ENCODE results near the gene SPEM3. TPM values are rescaled to one million over a fixed set of nuclear protein-coding genes. Genes with fewer than 3 reads are reported as not detected.

Gene SPEM3
- total RNA-seq, 4 donors from 2014 or later, result not detected

DNA sequence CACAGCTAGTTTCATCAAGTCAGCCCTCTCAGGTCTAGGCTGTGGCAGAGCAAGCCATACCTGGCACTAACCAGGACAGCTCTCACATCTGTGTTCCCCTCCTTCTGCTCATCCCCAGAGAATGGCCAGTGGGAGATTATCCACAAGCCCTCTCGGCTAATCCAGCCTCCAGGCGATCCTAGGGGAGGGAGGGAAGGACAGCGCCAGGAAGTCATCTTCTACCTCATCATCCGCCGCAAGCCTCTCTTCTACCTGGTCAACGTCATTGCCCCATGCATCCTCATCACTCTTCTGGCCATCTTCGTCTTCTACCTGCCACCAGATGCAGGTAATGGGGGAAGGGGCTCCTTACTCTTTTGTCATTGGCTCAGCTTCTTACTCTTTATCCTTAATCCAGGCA lies 19.8 kb downstream of the SPEM3 start:
- H3K4me3 ChIP-seq, result no peak overlapping the region
- DNase-seq (ENCODE audit: low spot score in 2 of 2), result no peak
- peaks cover 0 to 50% of the 10 kb centered on the region in 2 donors for H3K27me3 ChIP-seq
- H3K9me3 ChIP-seq, result no peaks in the 10 kb centered on the region
- H3K4me1 ChIP-seq, result peaks cover 0 to 25% (median 9%) of the 10 kb centered on the region in 4 donors
- no peaks in the 10 kb centered on the region for H3K36me3 ChIP-seq
- TF ChIP-seq POLR2A (IDR thresholded peaks at IDR 0.05), result no peak
- no peak for TF ChIP-seq EP300 (IDR thresholded peaks at IDR 0.05)
- TF ChIP-seq, protein P1, sequence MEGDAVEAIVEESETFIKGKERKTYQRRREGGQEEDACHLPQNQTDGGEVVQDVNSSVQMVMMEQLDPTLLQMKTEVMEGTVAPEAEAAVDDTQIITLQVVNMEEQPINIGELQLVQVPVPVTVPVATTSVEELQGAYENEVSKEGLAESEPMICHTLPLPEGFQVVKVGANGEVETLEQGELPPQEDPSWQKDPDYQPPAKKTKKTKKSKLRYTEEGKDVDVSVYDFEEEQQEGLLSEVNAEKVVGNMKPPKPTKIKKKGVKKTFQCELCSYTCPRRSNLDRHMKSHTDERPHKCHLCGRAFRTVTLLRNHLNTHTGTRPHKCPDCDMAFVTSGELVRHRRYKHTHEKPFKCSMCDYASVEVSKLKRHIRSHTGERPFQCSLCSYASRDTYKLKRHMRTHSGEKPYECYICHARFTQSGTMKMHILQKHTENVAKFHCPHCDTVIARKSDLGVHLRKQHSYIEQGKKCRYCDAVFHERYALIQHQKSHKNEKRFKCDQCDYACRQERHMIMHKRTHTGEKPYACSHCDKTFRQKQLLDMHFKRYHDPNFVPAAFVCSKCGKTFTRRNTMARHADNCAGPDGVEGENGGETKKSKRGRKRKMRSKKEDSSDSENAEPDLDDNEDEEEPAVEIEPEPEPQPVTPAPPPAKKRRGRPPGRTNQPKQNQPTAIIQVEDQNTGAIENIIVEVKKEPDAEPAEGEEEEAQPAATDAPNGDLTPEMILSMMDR (IDR thresholded peaks at IDR 0.05), result no peak
- H3K27ac ChIP-seq, result no peak overlapping the region
- WGBS, 2 donors, result 88 to 90% methylated on average over 7 of the region's 7 CpGs

DNA sequence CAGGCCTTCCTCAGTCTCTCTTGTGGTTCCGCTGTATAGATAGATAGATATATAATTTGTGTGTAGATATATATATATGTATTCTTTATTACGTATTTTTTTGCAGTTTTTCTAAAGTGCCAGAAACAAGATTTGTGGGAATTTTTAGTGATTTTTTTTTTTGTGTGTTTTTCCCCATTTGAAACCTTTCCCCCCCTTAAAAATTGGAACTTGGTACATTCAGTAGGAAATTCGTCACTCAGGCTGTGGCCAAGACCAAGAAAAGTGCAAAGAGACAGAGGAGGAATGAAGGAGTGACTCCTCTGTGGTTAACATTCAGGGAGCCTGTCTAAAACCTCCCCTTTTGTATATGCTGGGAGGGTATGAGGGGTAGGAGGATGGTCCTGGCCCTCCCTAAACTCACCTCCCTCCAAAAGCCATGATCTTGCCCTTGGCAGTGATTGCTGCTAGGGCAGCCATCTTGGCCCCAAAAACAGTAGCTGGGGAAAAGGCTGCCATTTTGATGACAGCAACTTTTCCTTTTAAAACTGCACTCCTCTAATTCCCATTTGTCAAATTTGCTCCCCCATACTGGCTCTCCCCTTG lies 31.4 kb downstream of the SPEM3 start:
- Histone ChIP-seq H3K27me3 (no peaks in the 10 kb centered on the region), H3K4me1 (peaks cover 0 to 35% (median 7%) of the 10 kb centered on the region in 4 donors), H3K4me3 (no peak overlapping the region), H3K9me3 (no peaks in the 10 kb centered on the region), H3K27ac (peak overlapping the region in 2 of 4 donors; percentile 52 to 70), H3K36me3 (peaks cover 0 to 39% (median 9%) of the 10 kb centered on the region in 3 donors)
- DNase-seq (ENCODE audit: low spot score in 2 of 2), result no peak
- 65 to 67% methylated on average over 3 of the region's 3 CpGs for WGBS, 2 donors
- TF ChIP-seq POLR2A (IDR thresholded peaks at IDR 0.05) (no peak), EP300 (IDR thresholded peaks at IDR 0.05) (no peak)
- TF ChIP-seq, protein P1 (IDR thresholded peaks at IDR 0.05), result no peak

DNA sequence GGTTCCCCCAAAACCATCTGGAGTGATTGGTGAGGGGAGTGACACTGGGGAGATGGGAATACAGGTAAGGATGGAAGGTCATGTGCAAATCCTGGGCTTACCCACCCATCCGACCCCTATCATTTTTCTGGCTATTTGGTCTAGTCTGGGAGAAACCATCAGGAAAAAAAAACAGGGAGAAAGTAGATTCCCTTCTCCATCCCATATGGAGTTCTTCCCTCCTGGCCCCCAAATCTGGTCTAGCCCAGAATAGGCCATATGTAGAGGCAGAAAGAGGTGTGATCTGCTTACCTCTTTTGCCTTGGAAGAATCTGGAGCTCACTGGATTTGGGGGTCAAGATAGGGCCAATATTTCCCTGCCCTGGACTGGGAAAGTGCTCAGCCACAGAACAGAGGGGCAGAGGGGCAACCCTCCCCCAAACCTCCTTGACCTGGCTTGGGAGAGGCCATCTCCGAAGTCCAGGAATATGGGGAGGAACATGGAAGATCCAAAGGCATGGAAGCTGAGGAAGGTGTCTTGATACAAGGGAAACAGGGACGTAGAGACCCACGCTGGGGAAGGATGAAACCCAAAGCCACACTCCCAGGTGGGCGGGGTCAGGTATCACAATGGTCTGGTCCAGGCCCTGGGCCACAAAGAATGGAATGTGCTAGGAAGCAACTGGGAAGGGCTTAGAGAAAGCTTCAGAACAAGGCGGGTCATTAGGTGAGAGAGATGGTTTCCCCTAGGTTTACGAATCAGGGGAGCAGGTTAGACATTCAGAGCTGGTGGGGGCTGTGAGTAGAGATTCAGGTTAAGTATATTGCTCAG lies 32.4 kb downstream of the SPEM3 start:
- H3K27me3 ChIP-seq, result no peaks in the 10 kb centered on the region
- H3K4me1 ChIP-seq, result peaks cover 0 to 38% (median 9%) of the 10 kb centered on the region in 4 donors
- peaks cover 0 to 49% (median 9%) of the 10 kb centered on the region in 3 donors for H3K36me3 ChIP-seq
- H3K9me3 ChIP-seq, result no peaks in the 10 kb centered on the region
- WGBS, 2 donors, result 89 to 91% methylated on average over 7 of the region's 7 CpGs
- TF ChIP-seq EP300 (IDR thresholded peaks at IDR 0.05) (no peak), POLR2A (IDR thresholded peaks at IDR 0.05) (no peak)
- TF ChIP-seq, protein P1 (IDR thresholded peaks at IDR 0.05), result no peak
- H3K27ac ChIP-seq, result peak overlapping the region; percentile 22 to 79 (median 43)
- no peak for DNase-seq (ENCODE audit: low spot score in 2 of 2)
- no peak overlapping the region for H3K4me3 ChIP-seq

DNA sequence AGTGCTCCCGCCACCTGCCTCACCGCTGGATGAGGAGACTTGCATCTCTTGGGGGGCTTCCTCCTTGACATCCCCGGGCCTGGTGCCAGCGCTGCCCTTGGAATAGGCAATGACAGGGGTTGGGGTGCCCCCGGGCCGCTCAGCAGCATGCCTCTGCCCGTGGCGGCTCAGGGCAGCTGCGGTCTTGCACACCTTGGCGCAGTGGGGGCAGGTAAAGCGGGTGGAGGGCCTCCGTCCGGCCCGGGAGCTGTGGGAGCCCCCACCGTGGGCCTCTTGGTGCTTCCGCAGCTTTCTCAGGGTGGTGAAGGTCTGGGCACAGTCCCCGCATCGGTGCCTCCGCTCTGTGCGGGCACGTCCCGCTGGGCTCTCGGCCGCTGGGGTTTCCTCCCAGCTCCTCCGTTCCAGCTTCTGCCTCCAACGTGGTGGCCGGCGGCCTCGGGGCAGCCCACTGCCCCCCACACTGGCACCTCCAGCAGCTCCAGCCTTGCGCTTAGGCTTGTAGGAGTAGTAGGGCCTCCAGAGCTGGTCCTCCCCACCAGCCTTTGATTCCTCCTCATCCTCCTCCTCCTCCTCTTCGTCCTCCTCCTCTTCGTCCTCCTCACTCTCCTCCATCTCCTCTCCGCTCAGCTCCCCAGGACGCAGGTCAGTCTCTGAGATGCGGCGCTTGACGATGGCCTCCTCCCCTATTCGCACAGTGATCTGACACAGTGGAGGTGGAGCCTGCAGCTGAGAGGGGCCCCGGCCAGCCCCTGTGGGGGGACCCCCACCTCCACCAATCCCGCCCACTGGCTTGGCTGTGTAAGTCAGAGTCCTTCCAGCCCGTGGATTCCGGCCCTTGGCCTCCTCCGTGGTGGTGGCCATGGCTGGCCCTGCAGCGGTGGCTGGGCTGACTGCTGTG lies 34.1 kb downstream of the SPEM3 start:
- Histone ChIP-seq H3K4me1 (peaks cover 0 to 41% (median 18%) of the 10 kb centered on the region in 4 donors), H3K27me3 (no peaks in the 10 kb centered on the region), H3K9me3 (no peaks in the 10 kb centered on the region), H3K27ac (no peak overlapping the region), H3K36me3 (peaks cover 0 to 57% (median 9%) of the 10 kb centered on the region in 3 donors), H3K4me3 (no peak overlapping the region)
- TF ChIP-seq, protein P1 (IDR thresholded peaks at IDR 0.05), result no peak
- TF ChIP-seq EP300 (IDR thresholded peaks at IDR 0.05) (no peak), POLR2A (IDR thresholded peaks at IDR 0.05) (no peak)
- WGBS, 2 donors, result 84 to 89% methylated on average over 42 to 44 of the region's 44 CpGs
- no peak for DNase-seq (ENCODE audit: low spot score in 2 of 2)
